GM12878 (cell line): ENCODE data around the gene PRKAR2B. TPM values are rescaled to one million over a fixed set of nuclear protein-coding genes. Genes with fewer than 3 reads are reported as not detected.

Experiments
- ATAC-seq: fragments of 200-7000 bp; cut with Tn5 transposase; 3 replicates; pipeline ENCODE4 v1.9.1; 2020; ENCODE audit warnings: mild to moderate bottlenecking, moderate library complexity
- BruUV-seq: library from RNA; stranded (reverse); fragments of 400-500 nt; replicated peaks from 2 replicates; lab custom pipeline; 2021; lab: Mats Ljungman, UMichigan
- CTCF ChIA-PET: fragments of 300-600 bp; sonication (Branson Sonifier 250); formaldehyde crosslinking; extraction: SDS; loops from one replicate; lab custom pipeline; 2021; ENCODE audit warnings: inconsistent platforms; lab: Yijun Ruan, JAX
- POLR2A ChIA-PET: fragments of 350-600 bp; formaldehyde crosslinking; extraction: SDS; loops from one replicate; lab custom pipeline; 2021; ENCODE audit warnings: inconsistent platforms; lab: Charles Lee
- RAD21 ChIA-PET: fragments of 300-600 bp; sonication (Branson Sonifier 250); formaldehyde crosslinking; loops from one replicate; lab custom pipeline; 2023; ENCODE audit warnings: antibody characterized with exemption; ENCODE audit not compliant: unreplicated experiment; lab: Charles Lee
- SMC1A ChIA-PET: fragments of 300-600 bp; sonication (Branson Sonifier 250); formaldehyde crosslinking; loops from one replicate; lab custom pipeline; 2023; ENCODE audit not compliant: unreplicated experiment, uncharacterized antibody; lab: Charles Lee
- DNase-seq: peaks from one replicate; pipeline ENCODE4 v3.0.0-alpha.2; 2011; ENCODE audit warnings: low read depth, low spot score
- FAIRE-seq: peaks from 3 replicates; lab custom pipeline; 2011; peaks lifted over from hg19 to GRCh38; lab: Jason Lieb, UNC
- H2AFZ ChIP-seq: 2 replicates; pipeline ENCODE4 v1.6.0; 2011; ENCODE audit warnings: low read depth, low read length, control low read depth; ENCODE audit not compliant: control insufficient read depth
- H3K27ac ChIP-seq: 2 replicates; pipeline ENCODE4 v1.5.1; 2011; ENCODE audit warnings: control low read depth; ENCODE audit not compliant: control insufficient read depth, insufficient read depth
- H3K27me3 ChIP-seq, 2 experiments: replicated peaks in 1 of 2; 2 replicates each; pipeline versions ENCODE4 v1.6.0 to v1.6.1; 2011; ENCODE audit warnings: low read length in 1 of 2; ENCODE audit not compliant: control insufficient read depth in 2 of 2, insufficient read depth in 2 of 2
- H3K36me3 ChIP-seq, 2 experiments: 2 replicates each; pipeline ENCODE4 v1.5.1; 2011; ENCODE audit warnings: low read length in 1 of 2; ENCODE audit not compliant: control insufficient read depth in 2 of 2, insufficient read depth in 2 of 2
- H3K4me1 ChIP-seq: 2 replicates; pipeline ENCODE4 v1.6.1; 2011; ENCODE audit warnings: mild to moderate bottlenecking, low read length, moderate library complexity, mixed read lengths; ENCODE audit not compliant: control insufficient read depth, insufficient read depth
- H3K4me2 ChIP-seq: 2 replicates; pipeline ENCODE4 v1.6.0; 2011; ENCODE audit warnings: control low read depth; ENCODE audit not compliant: control insufficient read depth, insufficient read depth
- H3K4me3 ChIP-seq: fragments of 200-600 bp; sonication (generic); 2 replicates; pipeline ENCODE4 v1.5.1; 2016
- H3K79me2 ChIP-seq: 2 replicates; pipeline ENCODE4 v1.6.0; 2011; ENCODE audit warnings: low read length; ENCODE audit not compliant: control insufficient read depth, insufficient read depth
- H3K9ac ChIP-seq: 2 replicates; pipeline ENCODE4 v1.8.0; 2011; ENCODE audit warnings: low read length, control low read depth, mixed read lengths; ENCODE audit not compliant: control insufficient read depth, insufficient read depth
- H3K9me3 ChIP-seq: replicated peaks from 3 replicates; pipeline ENCODE4 v1.5.1; 2011; ENCODE audit warnings: mild to moderate bottlenecking, low read length; ENCODE audit not compliant: control insufficient read depth, insufficient read depth
- H4K20me1 ChIP-seq: 2 replicates; pipeline ENCODE4 v1.6.0; 2011; ENCODE audit not compliant: control insufficient read depth, insufficient read depth
- ATF3 ChIP-seq: IDR thresholded peaks from 2 replicates; pipeline ENCODE4 v1.6.1; 2011; ENCODE audit warnings: low read depth, mild to moderate bottlenecking, low read length, moderate library complexity, borderline replicate concordance; ENCODE audit errors: extremely low read depth
- BCL11A ChIP-seq: IDR thresholded peaks from 2 replicates; pipeline ENCODE4 v1.6.1; 2011; ENCODE audit warnings: low read depth, low read length
- GATAD2B ChIP-seq: fragments of 450-650 bp; conservative IDR thresholded peaks from 2 replicates; pipeline ENCODE4 v1.6.1; 2017; ENCODE audit warnings: low read depth, mild to moderate bottlenecking, moderate library complexity
- HDAC2 ChIP-seq: fragments of 200-600 bp; sonication (generic); IDR thresholded peaks from 2 replicates; pipeline ENCODE4 v1.6.1; 2017
- JUND ChIP-seq: IDR thresholded peaks from 2 replicates; pipeline ENCODE4 v1.6.1; 2012; ENCODE audit warnings: low read depth, mild to moderate bottlenecking, low read length, improper control_type of control experiment, moderate library complexity
- MTA2 ChIP-seq: fragments of 450-650 bp; IDR thresholded peaks from 2 replicates; pipeline ENCODE4 v1.6.1; 2016; ENCODE audit warnings: low read depth, mild to moderate bottlenecking, moderate library complexity
- NBN ChIP-seq: fragments of 450-650 bp; IDR thresholded peaks from 2 replicates; pipeline ENCODE4 v1.6.1; 2016
- NFIC ChIP-seq: IDR thresholded peaks from 2 replicates; pipeline ENCODE4 v1.6.1; 2012; ENCODE audit warnings: low read depth, mild to moderate bottlenecking, inconsistent platforms, low read length, moderate library complexity
- RELA ChIP-seq: fragments of 450-650 bp; IDR thresholded peaks from 2 replicates; pipeline ENCODE4 v1.8.0; 2014; ENCODE audit warnings: borderline replicate concordance; ENCODE audit not compliant: partially characterized antibody
- SUZ12 ChIP-seq: fragments of 200-600 bp; sonication (generic); IDR thresholded peaks from one replicate; pipeline ENCODE4 v1.6.1; 2018; ENCODE audit warnings: antibody characterized with exemption, mild to moderate bottlenecking; ENCODE audit not compliant: unreplicated experiment
- TCF3 ChIP-seq: IDR thresholded peaks from 2 replicates; pipeline ENCODE4 v1.6.1; 2012; ENCODE audit warnings: low read depth, mild to moderate bottlenecking, low read length, borderline replicate concordance; ENCODE audit not compliant: insufficient read depth
- WGBS: methylation state at CpG from one replicate; pipeline ENCODE4 v1.1.6; 2016; ENCODE audit warnings: low lambda C conversion rate; ENCODE audit not compliant: insufficient replicate concordance, insufficient coverage; ENCODE audit errors: missing lambda C conversion rate; 5-methylcytosine and 5-hydroxymethylcytosine counted together
- in situ Hi-C: fragments of 300-500 bp; cut with MboI; formaldehyde crosslinking; loops from 9 replicates; pipeline ENCODE4 v1.14.3; 2018; ENCODE audit warnings: mixed read lengths
- intact Hi-C: fragments of 100-400 bp; cut with micrococcal nuclease; formaldehyde crosslinking; loops from one replicate; pipeline ENCODE4 v1.14.2; 2022; ENCODE audit not compliant: unreplicated experiment
- polyA plus RNA-seq, 11 experiments: library from polyadenylated mRNA; depleted of rRNA in 4 of 11; unstranded in 6 of 11; stranded (reverse) in 5 of 11; fragments of >200 nt; fragmentation: Nextera tagmentation in 4 of 11; fragmentation: Illumina TruSeq in 1 of 11; extraction: Ambion mirVana in 4 of 11; extraction: Trizol in 1 of 11; gene quantifications; 1 replicate in 1 of 11; 2 replicates in 10 of 11; pipeline versions ENCODE4 v1.2.1 to v1.2.3, GENCODE V29; 2011 to 2016; ENCODE audit warnings: inconsistent platforms in 2 of 11, missing spikeins in 2 of 11, low read depth in 1 of 11
- total RNA-seq, 4 experiments: library from RNA; depleted of rRNA in 3 of 4; stranded (reverse); fragments of >200 nt in 3 of 4; fragmentation: Illumina TruSeq in 1 of 4; extraction: Trizol in 1 of 4; gene quantifications; 2 replicates each; pipeline versions ENCODE4 v1.2.1 to v1.2.3, GENCODE V29; 2013 to 2021
- TF ChIP-seq, protein P1 (sequence below): fragments of 450-650 bp; formaldehyde crosslinking; IDR thresholded peaks from 2 replicates; pipeline ENCODE4 v1.4.0; 2022; ENCODE audit warnings: mild to moderate bottlenecking, moderate library complexity
- TF ChIP-seq, protein P2 (sequence below): fragments of 450-650 bp; IDR thresholded peaks from 2 replicates; pipeline ENCODE4 v1.6.1; 2017; ENCODE audit warnings: mild to moderate bottlenecking, moderate library complexity
- TF ChIP-seq, protein P3 (sequence below): IDR thresholded peaks from 2 replicates; pipeline ENCODE4 v1.6.1; 2012; ENCODE audit warnings: mild to moderate bottlenecking, low read depth, low read length

PRKAR2B gene
- total and polyA plus RNA-seq, 10 of the 15 experiments (the other 5 are each of a cell fraction or from before 2014, with no cell fraction given) = 0.01 to 0.18 (median 0.04) TPM; not detected in 4

- ChIA-PET RAD21 (interaction anchor here (0.6 kb wide), 1 partner anchor 64 kb away, joined by 6 read pairs; no protein-coding TSS in a partner anchor), SMC1A (no interaction called here), CTCF (interaction anchor here (1.3 kb wide), 1 partner anchor 376 kb away, joined by 3 read pairs; the partner anchor contains the start of gene CCDC71L), POLR2A (no interaction called here)
- Histone ChIP-seq H3K27ac (no peak overlapping the region), H3K4me1 (no peaks in the 10 kb centered on the region), H3K9me3 (no peaks in the 10 kb centered on the region; the same call in 2 of the 3 replicates), H3K4me2 (no peak overlapping the region), H2AFZ (no peak overlapping the region), H3K9ac (no peak overlapping the region), H3K79me2 (no peaks in the 10 kb centered on the region), H3K36me3 (no peaks in the 10 kb centered on the region), H3K4me3 (no peak overlapping the region), H4K20me1 (no peaks in the 10 kb centered on the region)
- WGBS = 0% methylated on average over 4 of the region's 4 CpGs
- no peak for FAIRE-seq
- ATAC-seq = no peak
- intact Hi-C loops (no loop called here), in situ Hi-C loops (no loop called here)
- no TSS peak for BruUV-seq
- no peak for DNase-seq
- TF ChIP-seq BCL11A = no peak
- TF ChIP-seq GATAD2B = no peak
- TF ChIP-seq HDAC2 = no peak
- TF ChIP-seq, protein P1, sequence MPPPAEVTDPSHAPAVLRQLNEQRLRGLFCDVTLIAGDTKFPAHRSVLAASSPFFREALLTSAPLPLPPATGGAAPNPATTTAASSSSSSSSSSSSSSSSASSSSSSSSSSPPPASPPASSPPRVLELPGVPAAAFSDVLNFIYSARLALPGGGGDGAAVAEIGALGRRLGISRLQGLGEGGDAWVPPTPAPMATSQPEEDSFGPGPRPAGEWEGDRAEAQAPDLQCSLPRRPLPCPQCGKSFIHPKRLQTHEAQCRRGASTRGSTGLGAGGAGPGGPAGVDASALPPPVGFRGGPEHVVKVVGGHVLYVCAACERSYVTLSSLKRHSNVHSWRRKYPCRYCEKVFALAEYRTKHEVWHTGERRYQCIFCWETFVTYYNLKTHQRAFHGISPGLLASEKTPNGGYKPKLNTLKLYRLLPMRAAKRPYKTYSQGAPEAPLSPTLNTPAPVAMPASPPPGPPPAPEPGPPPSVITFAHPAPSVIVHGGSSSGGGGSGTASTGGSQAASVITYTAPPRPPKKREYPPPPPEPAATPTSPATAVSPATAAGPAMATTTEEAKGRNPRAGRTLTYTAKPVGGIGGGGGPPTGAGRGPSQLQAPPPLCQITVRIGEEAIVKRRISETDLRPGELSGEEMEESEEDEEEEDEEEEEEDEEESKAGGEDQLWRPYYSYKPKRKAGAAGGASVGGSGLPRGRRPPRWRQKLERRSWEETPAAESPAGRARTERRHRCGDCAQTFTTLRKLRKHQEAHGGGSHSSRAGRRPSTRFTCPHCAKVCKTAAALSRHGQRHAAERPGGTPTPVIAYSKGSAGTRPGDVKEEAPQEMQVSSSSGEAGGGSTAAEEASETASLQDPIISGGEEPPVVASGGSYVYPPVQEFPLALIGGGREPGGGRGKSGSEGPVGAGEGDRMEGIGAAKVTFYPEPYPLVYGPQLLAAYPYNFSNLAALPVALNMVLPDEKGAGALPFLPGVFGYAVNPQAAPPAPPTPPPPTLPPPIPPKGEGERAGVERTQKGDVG (CRISPR knock-in tag) = no peak
- no peak for TF ChIP-seq JUND
- TF ChIP-seq RELA = no peak
- TF ChIP-seq SUZ12 = no peak
- no peak for TF ChIP-seq ATF3
- TF ChIP-seq, protein P2, sequence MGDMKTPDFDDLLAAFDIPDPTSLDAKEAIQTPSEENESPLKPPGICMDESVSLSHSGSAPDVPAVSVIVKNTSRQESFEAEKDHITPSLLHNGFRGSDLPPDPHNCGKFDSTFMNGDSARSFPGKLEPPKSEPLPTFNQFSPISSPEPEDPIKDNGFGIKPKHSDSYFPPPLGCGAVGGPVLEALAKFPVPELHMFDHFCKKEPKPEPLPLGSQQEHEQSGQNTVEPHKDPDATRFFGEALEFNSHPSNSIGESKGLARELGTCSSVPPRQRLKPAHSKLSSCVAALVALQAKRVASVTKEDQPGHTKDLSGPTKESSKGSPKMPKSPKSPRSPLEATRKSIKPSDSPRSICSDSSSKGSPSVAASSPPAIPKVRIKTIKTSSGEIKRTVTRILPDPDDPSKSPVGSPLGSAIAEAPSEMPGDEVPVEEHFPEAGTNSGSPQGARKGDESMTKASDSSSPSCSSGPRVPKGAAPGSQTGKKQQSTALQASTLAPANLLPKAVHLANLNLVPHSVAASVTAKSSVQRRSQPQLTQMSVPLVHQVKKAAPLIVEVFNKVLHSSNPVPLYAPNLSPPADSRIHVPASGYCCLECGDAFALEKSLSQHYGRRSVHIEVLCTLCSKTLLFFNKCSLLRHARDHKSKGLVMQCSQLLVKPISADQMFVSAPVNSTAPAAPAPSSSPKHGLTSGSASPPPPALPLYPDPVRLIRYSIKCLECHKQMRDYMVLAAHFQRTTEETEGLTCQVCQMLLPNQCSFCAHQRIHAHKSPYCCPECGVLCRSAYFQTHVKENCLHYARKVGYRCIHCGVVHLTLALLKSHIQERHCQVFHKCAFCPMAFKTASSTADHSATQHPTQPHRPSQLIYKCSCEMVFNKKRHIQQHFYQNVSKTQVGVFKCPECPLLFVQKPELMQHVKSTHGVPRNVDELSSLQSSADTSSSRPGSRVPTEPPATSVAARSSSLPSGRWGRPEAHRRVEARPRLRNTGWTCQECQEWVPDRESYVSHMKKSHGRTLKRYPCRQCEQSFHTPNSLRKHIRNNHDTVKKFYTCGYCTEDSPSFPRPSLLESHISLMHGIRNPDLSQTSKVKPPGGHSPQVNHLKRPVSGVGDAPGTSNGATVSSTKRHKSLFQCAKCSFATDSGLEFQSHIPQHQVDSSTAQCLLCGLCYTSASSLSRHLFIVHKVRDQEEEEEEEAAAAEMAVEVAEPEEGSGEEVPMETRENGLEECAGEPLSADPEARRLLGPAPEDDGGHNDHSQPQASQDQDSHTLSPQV = no peak
- TF ChIP-seq TCF3 = no peak
- no peak for TF ChIP-seq MTA2
- TF ChIP-seq, protein P3, sequence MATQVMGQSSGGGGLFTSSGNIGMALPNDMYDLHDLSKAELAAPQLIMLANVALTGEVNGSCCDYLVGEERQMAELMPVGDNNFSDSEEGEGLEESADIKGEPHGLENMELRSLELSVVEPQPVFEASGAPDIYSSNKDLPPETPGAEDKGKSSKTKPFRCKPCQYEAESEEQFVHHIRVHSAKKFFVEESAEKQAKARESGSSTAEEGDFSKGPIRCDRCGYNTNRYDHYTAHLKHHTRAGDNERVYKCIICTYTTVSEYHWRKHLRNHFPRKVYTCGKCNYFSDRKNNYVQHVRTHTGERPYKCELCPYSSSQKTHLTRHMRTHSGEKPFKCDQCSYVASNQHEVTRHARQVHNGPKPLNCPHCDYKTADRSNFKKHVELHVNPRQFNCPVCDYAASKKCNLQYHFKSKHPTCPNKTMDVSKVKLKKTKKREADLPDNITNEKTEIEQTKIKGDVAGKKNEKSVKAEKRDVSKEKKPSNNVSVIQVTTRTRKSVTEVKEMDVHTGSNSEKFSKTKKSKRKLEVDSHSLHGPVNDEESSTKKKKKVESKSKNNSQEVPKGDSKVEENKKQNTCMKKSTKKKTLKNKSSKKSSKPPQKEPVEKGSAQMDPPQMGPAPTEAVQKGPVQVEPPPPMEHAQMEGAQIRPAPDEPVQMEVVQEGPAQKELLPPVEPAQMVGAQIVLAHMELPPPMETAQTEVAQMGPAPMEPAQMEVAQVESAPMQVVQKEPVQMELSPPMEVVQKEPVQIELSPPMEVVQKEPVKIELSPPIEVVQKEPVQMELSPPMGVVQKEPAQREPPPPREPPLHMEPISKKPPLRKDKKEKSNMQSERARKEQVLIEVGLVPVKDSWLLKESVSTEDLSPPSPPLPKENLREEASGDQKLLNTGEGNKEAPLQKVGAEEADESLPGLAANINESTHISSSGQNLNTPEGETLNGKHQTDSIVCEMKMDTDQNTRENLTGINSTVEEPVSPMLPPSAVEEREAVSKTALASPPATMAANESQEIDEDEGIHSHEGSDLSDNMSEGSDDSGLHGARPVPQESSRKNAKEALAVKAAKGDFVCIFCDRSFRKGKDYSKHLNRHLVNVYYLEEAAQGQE = no peak
- no peak for TF ChIP-seq NBN
- TF ChIP-seq NFIC = no peak
- TF ChIP-seq, all 136 proteins: peak for 0
- no peaks in the 10 kb centered on the region; a peak in 2 of 4 replicates for H3K27me3 ChIP-seq
These were observed 8.0 kb upstream of the PRKAR2B start for GRCh38 chr7:107036535-107036934.
